Smooth muscle cell (in vitro differentiated cells): Measurements from ENCODE around the gene C5orf63. TPM values are rescaled to one million over a fixed set of nuclear protein-coding genes. Genes with fewer than 3 reads are reported as not detected.

Source experiments
- DNase-seq: peaks from one replicate; lab custom pipeline; 2025; ENCODE audit not compliant: unreplicated experiment; lab: John Stamatoyannopoulos, UW
- H2AFZ ChIP-seq: fragments of 200-600 bp; sonication (generic); 2 replicates; pipeline ENCODE4 v1.6.0; 2016; ENCODE audit warnings: antibody characterized with exemption, low read depth, mild to moderate bottlenecking
- H3F3A ChIP-seq: fragments of 200-600 bp; sonication (generic); 2 replicates; pipeline ENCODE4 v1.6.0; 2017; ENCODE audit warnings: antibody characterized with exemption, low read depth
- H3K27ac ChIP-seq: fragments of 200-600 bp; sonication (generic); 2 replicates; pipeline ENCODE4 v1.5.1; 2016; ENCODE audit warnings: low read depth, mild to moderate bottlenecking
- H3K27me3 ChIP-seq: fragments of 200-600 bp; sonication (generic); 2 replicates; pipeline ENCODE4 v1.6.1; 2016; ENCODE audit warnings: low read depth, mild to moderate bottlenecking
- H3K36me3 ChIP-seq: fragments of 200-600 bp; sonication (generic); 2 replicates; pipeline ENCODE4 v1.5.1; 2016; ENCODE audit warnings: low read depth
- H3K4me1 ChIP-seq: fragments of 200-600 bp; sonication (generic); 2 replicates; pipeline ENCODE4 v1.5.1; 2016; ENCODE audit warnings: low read depth
- H3K4me2 ChIP-seq: fragments of 200-600 bp; sonication (generic); 2 replicates; pipeline ENCODE4 v1.6.0; 2016; ENCODE audit warnings: mild to moderate bottlenecking
- H3K4me3 ChIP-seq: fragments of 200-600 bp; sonication (generic); 2 replicates; pipeline ENCODE4 v1.5.1; 2016; ENCODE audit warnings: mild to moderate bottlenecking
- H3K79me2 ChIP-seq: fragments of 200-600 bp; sonication (generic); 2 replicates; pipeline ENCODE4 v1.6.0; 2016; ENCODE audit warnings: low read depth, mild to moderate bottlenecking
- H3K9ac ChIP-seq: fragments of 200-600 bp; sonication (generic); 2 replicates; pipeline ENCODE4 v1.6.0; 2016; ENCODE audit warnings: low read depth
- H3K9me3 ChIP-seq: fragments of 200-600 bp; sonication (generic); replicated peaks from 2 replicates; pipeline ENCODE4 v1.5.1; 2016; ENCODE audit warnings: low read depth
- H4K20me1 ChIP-seq: fragments of 200-600 bp; sonication (generic); 2 replicates; pipeline ENCODE4 v1.6.0; 2016; ENCODE audit warnings: low read depth
- WGBS: methylation state at CpG from one replicate; pipeline ENCODE4 v1.1.7; 2016; ENCODE audit warnings: low lambda C conversion rate; 5-methylcytosine and 5-hydroxymethylcytosine counted together
- polyA plus RNA-seq: library from polyadenylated mRNA; unstranded; fragments of >200 nt; fragmentation: Nextera tagmentation; extraction: Ambion mirVana; gene quantifications from 2 replicates; pipeline ENCODE4 v1.2.1, GENCODE V29; 2016
- total RNA-seq: library from RNA; depleted of rRNA; stranded (reverse); fragments of >200 nt; gene quantifications from 2 replicates; pipeline ENCODE4 v1.2.3, GENCODE V29; 2014
- TF ChIP-seq, protein P1 (sequence below): fragments of 200-600 bp; sonication (generic); IDR thresholded peaks from 2 replicates; pipeline ENCODE4 v1.5.1; 2017; ENCODE audit warnings: borderline replicate concordance, mild to moderate bottlenecking, antibody characterized with exemption; ENCODE audit not compliant: insufficient read depth, poor library complexity, severe bottlenecking

Gene C5orf63
- total and polyA plus RNA-seq, 2 experiments from 2014 or later = 2.1 TPM; not detected in 1

DNA sequence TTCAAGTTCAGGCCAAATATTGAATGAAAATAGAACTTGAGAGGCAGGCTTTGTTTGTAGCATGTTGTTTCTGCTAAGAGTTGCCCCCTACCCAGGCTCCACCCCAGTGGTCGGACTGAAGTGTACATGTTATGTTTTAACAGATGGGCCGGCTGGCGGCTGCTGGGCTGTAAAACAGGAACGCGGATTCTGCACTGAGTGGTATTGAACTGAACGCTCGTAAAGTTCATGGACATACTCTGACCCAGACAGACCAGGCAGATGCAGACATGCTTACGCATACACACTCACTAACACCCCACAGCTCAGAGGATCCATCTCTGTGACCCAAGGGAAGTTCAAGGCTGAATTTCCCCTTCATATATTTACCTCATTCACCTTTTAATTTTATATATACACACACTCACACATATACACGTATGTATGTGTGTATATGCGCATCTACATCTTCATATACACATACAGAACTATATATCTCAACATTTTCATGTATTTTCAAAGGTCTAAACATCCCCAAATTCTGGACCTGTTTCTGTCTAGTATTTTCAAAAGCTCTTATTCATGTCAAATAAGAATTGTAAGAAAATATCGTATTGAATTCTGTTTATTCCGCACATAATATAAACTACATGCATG lies 44.4 kb downstream of the C5orf63 start:
- peaks cover 3% of the 10 kb centered on the region for H3K4me1 ChIP-seq
- H3K9ac ChIP-seq = peak overlapping the region; percentile 75
- H3K9me3 ChIP-seq = no peaks in the 10 kb centered on the region
- H3K36me3 ChIP-seq = no peaks in the 10 kb centered on the region
- H4K20me1 ChIP-seq = no peaks in the 10 kb centered on the region
- DNase-seq = peak; percentile 3
- WGBS = 30% methylated on average over 12 of the region's 12 CpGs
- peaks cover 7% of the 10 kb centered on the region for H3K27me3 ChIP-seq
- no peaks in the 10 kb centered on the region for H3F3A ChIP-seq
- TF ChIP-seq, protein P1, sequence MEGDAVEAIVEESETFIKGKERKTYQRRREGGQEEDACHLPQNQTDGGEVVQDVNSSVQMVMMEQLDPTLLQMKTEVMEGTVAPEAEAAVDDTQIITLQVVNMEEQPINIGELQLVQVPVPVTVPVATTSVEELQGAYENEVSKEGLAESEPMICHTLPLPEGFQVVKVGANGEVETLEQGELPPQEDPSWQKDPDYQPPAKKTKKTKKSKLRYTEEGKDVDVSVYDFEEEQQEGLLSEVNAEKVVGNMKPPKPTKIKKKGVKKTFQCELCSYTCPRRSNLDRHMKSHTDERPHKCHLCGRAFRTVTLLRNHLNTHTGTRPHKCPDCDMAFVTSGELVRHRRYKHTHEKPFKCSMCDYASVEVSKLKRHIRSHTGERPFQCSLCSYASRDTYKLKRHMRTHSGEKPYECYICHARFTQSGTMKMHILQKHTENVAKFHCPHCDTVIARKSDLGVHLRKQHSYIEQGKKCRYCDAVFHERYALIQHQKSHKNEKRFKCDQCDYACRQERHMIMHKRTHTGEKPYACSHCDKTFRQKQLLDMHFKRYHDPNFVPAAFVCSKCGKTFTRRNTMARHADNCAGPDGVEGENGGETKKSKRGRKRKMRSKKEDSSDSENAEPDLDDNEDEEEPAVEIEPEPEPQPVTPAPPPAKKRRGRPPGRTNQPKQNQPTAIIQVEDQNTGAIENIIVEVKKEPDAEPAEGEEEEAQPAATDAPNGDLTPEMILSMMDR = no peak
- H3K27ac ChIP-seq = peak overlapping the region; percentile 61
- peak overlapping the region; percentile 47 for H2AFZ ChIP-seq
- H3K79me2 ChIP-seq = peaks cover 7% of the 10 kb centered on the region
- peak overlapping the region; percentile 62 for H3K4me3 ChIP-seq
- H3K4me2 ChIP-seq = peak overlapping the region; percentile 83

DNA sequence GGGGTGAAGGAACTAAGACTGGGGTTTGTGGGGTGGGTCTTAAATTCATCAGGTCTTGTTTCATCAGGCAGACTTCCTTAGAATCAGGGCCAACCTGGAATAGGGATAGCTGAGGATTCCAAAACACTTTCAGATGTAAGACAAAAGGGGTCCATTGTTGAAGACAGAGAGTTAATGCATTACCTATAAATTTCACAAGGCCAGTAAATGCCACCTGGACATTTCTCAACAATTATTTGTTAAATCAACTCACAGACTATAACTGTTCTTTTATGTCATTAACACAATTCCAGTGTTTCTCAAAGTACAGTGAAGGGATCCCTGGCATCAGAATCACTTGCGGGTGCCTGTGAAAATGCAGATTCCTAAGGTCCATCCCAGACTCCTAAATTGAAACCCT lies 45.8 kb downstream of the C5orf63 start:
- Histone ChIP-seq H4K20me1 (no peaks in the 10 kb centered on the region), H2AFZ (no peak overlapping the region), H3K9ac (no peak overlapping the region), H3K27me3 (peaks cover 2% of the 10 kb centered on the region), H3K36me3 (no peaks in the 10 kb centered on the region), H3K79me2 (peaks cover 7% of the 10 kb centered on the region), H3K4me2 (no peak overlapping the region), H3K9me3 (no peaks in the 10 kb centered on the region), H3K27ac (no peak overlapping the region), H3F3A (no peaks in the 10 kb centered on the region), H3K4me3 (no peak overlapping the region), H3K4me1 (peaks cover 3% of the 10 kb centered on the region)
- DNase-seq = no peak
- 100% methylated on average over 1 of the region's 1 CpG for WGBS
- TF ChIP-seq, protein P1 = no peak

DNA sequence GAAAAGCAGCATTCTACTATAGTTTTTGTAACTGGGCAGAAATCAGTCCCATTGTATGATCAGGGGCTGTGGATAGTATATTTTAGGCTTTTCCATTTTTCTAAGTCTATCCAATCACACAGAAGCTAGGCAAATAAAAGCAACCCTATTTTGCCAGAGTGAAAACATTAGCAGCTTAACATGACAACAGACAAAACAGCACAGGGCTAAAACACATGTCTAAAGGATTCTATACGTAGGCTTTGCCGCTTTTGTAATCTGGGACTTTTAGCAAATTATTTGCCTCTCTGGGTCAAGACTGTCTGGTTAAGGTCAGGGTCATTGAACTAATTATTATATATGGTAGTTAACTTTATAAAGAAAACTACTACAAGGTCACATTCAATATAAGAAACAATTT lies 47.1 kb downstream of the C5orf63 start:
- Histone ChIP-seq H3K27me3 (peaks cover 2% of the 10 kb centered on the region), H3K9me3 (no peaks in the 10 kb centered on the region), H3K4me3 (no peak overlapping the region), H3K27ac (peak overlapping the region; percentile 24), H3K36me3 (no peaks in the 10 kb centered on the region), H4K20me1 (no peaks in the 10 kb centered on the region), H3K79me2 (peaks cover 14% of the 10 kb centered on the region), H3K4me2 (peak overlapping the region; percentile 52), H3K4me1 (peaks cover 3% of the 10 kb centered on the region), H2AFZ (no peak overlapping the region), H3F3A (no peaks in the 10 kb centered on the region), H3K9ac (no peak overlapping the region)
- TF ChIP-seq, protein P1 = no peak
- 73% methylated on average over 2 of the region's 2 CpGs for WGBS
- DNase-seq = no peak

DNA sequence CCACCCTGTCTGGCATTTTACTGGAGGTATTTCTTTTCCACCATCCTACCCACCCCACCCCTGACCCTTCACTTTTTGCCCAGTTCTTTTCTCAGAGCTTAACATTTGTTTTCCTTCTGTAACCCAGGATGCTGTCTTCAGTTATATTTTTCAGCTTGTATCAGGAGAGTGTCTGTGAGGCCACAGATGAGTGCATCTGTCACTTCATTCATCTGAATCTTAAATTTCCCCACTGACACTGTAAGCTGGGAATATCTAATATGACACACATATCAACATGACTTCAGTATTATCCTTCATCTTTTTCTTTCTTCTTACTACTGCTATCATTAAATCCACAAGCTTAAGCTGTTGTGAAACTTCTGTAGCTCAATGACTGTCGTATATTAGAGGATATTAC lies 47.8 kb downstream of the C5orf63 start:
- no peak overlapping the region for H3K4me3 ChIP-seq
- TF ChIP-seq, protein P1 = no peak
- H3K79me2 ChIP-seq = peaks cover 14% of the 10 kb centered on the region
- peaks cover 3% of the 10 kb centered on the region for H3K4me1 ChIP-seq
- DNase-seq = no peak
- H2AFZ ChIP-seq = no peak overlapping the region
- H3K4me2 ChIP-seq = peak overlapping the region; percentile 52
- H3F3A ChIP-seq = no peaks in the 10 kb centered on the region
- H3K27me3 ChIP-seq = peaks cover 2% of the 10 kb centered on the region
- H3K27ac ChIP-seq = peak overlapping the region; percentile 24
- no peaks in the 10 kb centered on the region for H3K9me3 ChIP-seq
- no peaks in the 10 kb centered on the region for H3K36me3 ChIP-seq
- no peak overlapping the region for H3K9ac ChIP-seq
- WGBS = 45% methylated on average over 1 of the region's 1 CpG
- no peaks in the 10 kb centered on the region for H4K20me1 ChIP-seq
